ENCODE results near the gene TBC1D22B.

TBC1D22B gene

GRCh38 chr6:37257634-37258404, at the start of gene TBC1D22B, which contains the start of gene TMEM217:
TSS of gene TBC1D22B (plus strand) at chr6:37257772. CDS start at chr6:37257918, 146 bp downstream.
TSS of gene TMEM217 (minus strand) at chr6:37258144. CDS start at chr6:37219030, 39,114 bp downstream.
- peak; percentile 89 to 92 for DNase-seq (ENCODE audit: low read depth in 2 of 2)

GRCh38 chr6:37207903-37208456, 49.6 kb upstream of the TBC1D22B start:
- DNase-seq (ENCODE audit: low read depth in 2 of 2) = peak; percentile 75 to 80

- DNase-seq (ENCODE audit: low read depth in 2 of 2) = no peak
Observed at GRCh38 chr6:37208793-37209192, 48.8 kb upstream of the TBC1D22B start.

GRCh38 chr6:37209461-37210205, 47.9 kb upstream of the TBC1D22B start:
- no peak for DNase-seq (ENCODE audit: low read depth in 2 of 2)

GRCh38 chr6:37210313-37210968, 47.1 kb upstream of the TBC1D22B start:
- DNase-seq (ENCODE audit: low read depth in 2 of 2) = peak; percentile 61 to 64

GRCh38 chr6:37212268-37212667, 45.3 kb upstream of the TBC1D22B start:
- DNase-seq (ENCODE audit: low read depth in 2 of 2) = no peak

GRCh38 chr6:37218061-37218460, 39.5 kb upstream of the TBC1D22B start:
- no peak for DNase-seq (ENCODE audit: low read depth in 2 of 2)

GRCh38 chr6:37218511-37218910, 39.1 kb upstream of the TBC1D22B start:
- no peak for DNase-seq (ENCODE audit: low read depth in 2 of 2)

GRCh38 chr6:37221585-37222124, 35.9 kb upstream of the TBC1D22B start:
- DNase-seq (ENCODE audit: low read depth in 2 of 2) = no peak

- peak in 1 of 2 donors; percentile 25 for DNase-seq (ENCODE audit: low read depth in 2 of 2)
Observed at GRCh38 chr6:37222125-37222967, 35.2 kb upstream of the TBC1D22B start.

- no peak for DNase-seq (ENCODE audit: low read depth in 2 of 2)
Observed at GRCh38 chr6:37222992-37223391, 34.6 kb upstream of the TBC1D22B start.

- no peak for DNase-seq (ENCODE audit: low read depth in 2 of 2)
Observed at GRCh38 chr6:37225350-37226169, 32.0 kb upstream of the TBC1D22B start.

GRCh38 chr6:37230104-37230503, 27.5 kb upstream of the TBC1D22B start:
- no peak for DNase-seq (ENCODE audit: low read depth in 2 of 2)

GRCh38 chr6:37232430-37233017, 25.0 kb upstream of the TBC1D22B start:
- DNase-seq (ENCODE audit: low read depth in 2 of 2) = no peak

- no peak for DNase-seq (ENCODE audit: low read depth in 2 of 2)
Observed at GRCh38 chr6:37233541-37233940, 24.0 kb upstream of the TBC1D22B start.

GRCh38 chr6:37236921-37237320, 20.7 kb upstream of the TBC1D22B start:
- no peak for DNase-seq (ENCODE audit: low read depth in 2 of 2)

GRCh38 chr6:37237789-37238188, 19.8 kb upstream of the TBC1D22B start:
- no peak for DNase-seq (ENCODE audit: low read depth in 2 of 2)

- DNase-seq (ENCODE audit: low read depth in 2 of 2) = no peak
Observed at GRCh38 chr6:37238381-37238780, 19.2 kb upstream of the TBC1D22B start.

- no peak for DNase-seq (ENCODE audit: low read depth in 2 of 2)
Observed at GRCh38 chr6:37239526-37239925, 18.0 kb upstream of the TBC1D22B start.
